ENCODE data around the gene NYNRIN. TPM values are rescaled to one million over a fixed set of nuclear protein-coding genes. Genes with fewer than 3 reads are reported as not detected.
A peak's percentile ranks its signal among the peaks of the same experiment; 100 is the strongest.

NYNRIN gene
- total and polyA plus RNA-seq, 2 experiments from 2014 or later: 3.1 to 20.0 TPM

DNA sequence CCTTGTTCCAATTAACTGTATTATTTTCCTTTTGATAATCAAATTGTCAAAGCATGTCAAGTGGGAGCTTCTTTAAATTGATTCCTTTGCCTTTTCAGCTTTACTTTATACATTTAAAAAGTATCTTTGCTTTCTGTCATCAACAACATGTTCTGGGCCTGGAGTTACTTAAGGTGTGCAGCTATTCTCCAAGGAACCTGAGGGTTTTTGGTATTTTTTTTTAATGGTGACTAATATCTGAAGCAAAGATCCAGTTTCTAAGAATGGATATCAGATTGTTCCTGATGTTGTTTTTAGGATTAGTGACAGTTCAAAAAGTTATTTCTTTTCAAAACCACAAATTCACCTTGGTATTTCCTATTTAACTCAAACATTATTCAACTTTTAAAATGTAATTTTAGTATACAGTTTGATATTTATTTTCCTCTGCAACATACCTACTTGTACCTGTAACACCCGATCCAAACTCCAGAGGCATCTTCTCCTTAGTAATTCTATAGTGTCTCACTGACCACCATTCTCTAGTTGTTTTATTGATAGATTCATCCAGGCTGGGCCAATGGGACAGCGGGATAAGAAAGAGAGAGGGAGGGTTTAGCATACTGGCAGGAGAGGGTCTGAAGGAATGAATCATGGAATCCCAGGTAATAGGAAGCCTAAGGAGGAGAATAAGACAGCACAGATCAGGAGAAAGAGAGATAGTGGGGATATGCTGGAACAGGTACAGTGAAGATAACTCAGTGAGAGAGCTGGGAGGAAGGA, 27.5 kb downstream of the NYNRIN start:
- Histone ChIP-seq H3K4me1 (ENCODE audit: insufficient read depth) (peaks cover 17% of the 10 kb centered on the region), H4K20me1 (replicated peaks; ENCODE audit: insufficient read depth) (no peaks in the 10 kb centered on the region), H3K79me2 (replicated peaks; ENCODE audit: insufficient read depth) (no peaks in the 10 kb centered on the region), H3K9me2 (ENCODE audit: insufficient read depth) (no peaks in the 10 kb centered on the region), H3K4me3 (no peak overlapping the region), H2AFZ (peak overlapping the region; percentile 67; the same call in 1 of the 2 replicates), H3K36me3 (ENCODE audit: insufficient read depth) (no peaks in the 10 kb centered on the region), H3K4me2 (no peak overlapping the region), H3K27ac (ENCODE audit: low read depth) (no peak overlapping the region), H3K27me3 (ENCODE audit: insufficient read depth) (peaks cover 43% of the 10 kb centered on the region), H3F3A (replicated peaks; ENCODE audit: low read depth) (peaks cover 9% of the 10 kb centered on the region)
- Mint-ChIP-seq H3K4me3 (peak overlapping the region; percentile 16; the same call in 1 of the 3 replicates), H3K36me3 (ENCODE audit: low read depth) (no peaks in the 10 kb centered on the region; the same call in 2 of the 3 replicates), H3K9me3 (no peaks in the 10 kb centered on the region), H3K4me1 (peaks cover 19% of the 10 kb centered on the region), H3K27ac (no peak overlapping the region), H3K27me3 (ENCODE audit: insufficient read depth, low read depth, poor library complexity) (peaks cover 17% of the 10 kb centered on the region)
- DNase-seq (ENCODE audit: low spot score) (peak; percentile 22), ATAC-seq (no peak)
- TF ChIP-seq EZH2 (IDR thresholded peaks at IDR 0.05; ENCODE audit: low read depth, unreplicated experiment) (no peak), POLR2AphosphoS5 (IDR thresholded peaks at IDR 0.05; ENCODE audit: low read depth) (no peak), STAT1 (IDR thresholded peaks at IDR 0.05; ENCODE audit: unreplicated experiment) (no peak), EZH2phosphoT487 (IDR thresholded peaks at IDR 0.05; ENCODE audit: unreplicated experiment) (no peak), JUNB (IDR thresholded peaks at IDR 0.05; ENCODE audit: unreplicated experiment) (no peak), ZNF462 (CRISPR knock-in tag; IDR thresholded peaks at IDR 0.05) (no peak)
- TF ChIP-seq, protein P1, sequence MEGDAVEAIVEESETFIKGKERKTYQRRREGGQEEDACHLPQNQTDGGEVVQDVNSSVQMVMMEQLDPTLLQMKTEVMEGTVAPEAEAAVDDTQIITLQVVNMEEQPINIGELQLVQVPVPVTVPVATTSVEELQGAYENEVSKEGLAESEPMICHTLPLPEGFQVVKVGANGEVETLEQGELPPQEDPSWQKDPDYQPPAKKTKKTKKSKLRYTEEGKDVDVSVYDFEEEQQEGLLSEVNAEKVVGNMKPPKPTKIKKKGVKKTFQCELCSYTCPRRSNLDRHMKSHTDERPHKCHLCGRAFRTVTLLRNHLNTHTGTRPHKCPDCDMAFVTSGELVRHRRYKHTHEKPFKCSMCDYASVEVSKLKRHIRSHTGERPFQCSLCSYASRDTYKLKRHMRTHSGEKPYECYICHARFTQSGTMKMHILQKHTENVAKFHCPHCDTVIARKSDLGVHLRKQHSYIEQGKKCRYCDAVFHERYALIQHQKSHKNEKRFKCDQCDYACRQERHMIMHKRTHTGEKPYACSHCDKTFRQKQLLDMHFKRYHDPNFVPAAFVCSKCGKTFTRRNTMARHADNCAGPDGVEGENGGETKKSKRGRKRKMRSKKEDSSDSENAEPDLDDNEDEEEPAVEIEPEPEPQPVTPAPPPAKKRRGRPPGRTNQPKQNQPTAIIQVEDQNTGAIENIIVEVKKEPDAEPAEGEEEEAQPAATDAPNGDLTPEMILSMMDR (conservative IDR thresholded peaks at IDR 0.05; ENCODE audit: low read depth in 2 of 2): no peak

Measured in GM23338 (cell line).